HG02970 (cell line): ENCODE measurements around the gene EPB41L4B.

ENCODE experiments used
- ATAC-seq: cut with Tn5 transposase; IDR thresholded peaks from one replicate; pipeline ENCODE4 v1.9.1; 2021; ENCODE audit warnings: mild to moderate bottlenecking, moderate library complexity, moderate number of reproducible peaks; ENCODE audit not compliant: unreplicated experiment, low FRiP score

The EPB41L4B gene

GRCh38 chr9:109270971-109271925, 49.6 kb downstream of the EPB41L4B start:
- ATAC-seq = no peak

- ATAC-seq = no peak
Measured at GRCh38 chr9:109270441-109270840, 50.4 kb downstream of the EPB41L4B start.

DNA sequence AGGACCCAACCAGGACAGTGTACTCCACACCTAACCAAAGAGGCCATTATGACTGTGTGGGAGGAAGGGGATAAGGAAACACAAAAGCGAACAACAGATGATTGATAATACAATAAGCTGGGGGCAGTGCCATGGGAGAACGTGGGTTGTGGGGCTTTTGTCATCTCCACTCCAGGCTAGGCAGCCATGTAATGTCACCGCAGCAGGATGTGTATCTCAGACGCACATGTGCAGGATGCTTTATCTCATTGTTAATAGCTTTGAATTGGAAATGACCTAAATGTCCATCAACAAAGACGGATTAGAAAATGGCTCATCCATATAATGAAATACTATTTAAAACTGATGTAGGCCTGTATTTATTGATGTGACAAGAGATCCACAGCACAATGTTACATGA, 51.0 kb downstream of the EPB41L4B start:
- no peak for ATAC-seq

DNA sequence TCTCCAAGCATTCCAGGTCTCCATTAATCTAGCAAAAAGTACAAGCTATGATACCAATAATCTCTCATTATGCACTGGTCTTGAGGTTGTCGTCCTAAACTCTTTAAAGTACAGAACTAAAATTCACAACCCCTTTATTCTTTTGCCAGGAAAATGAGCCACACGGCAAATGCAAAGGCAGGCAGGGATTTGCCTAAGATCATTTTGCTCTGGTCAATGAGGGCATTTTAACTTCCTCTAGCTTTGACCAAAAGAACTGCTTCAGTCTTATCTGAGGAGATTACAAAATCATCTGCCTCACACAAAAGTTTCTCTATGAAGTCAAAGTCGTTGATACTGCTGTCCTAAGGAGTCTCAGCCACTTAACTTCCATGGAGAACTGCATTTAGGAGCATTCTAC, 51.8 kb downstream of the EPB41L4B start:
- no peak for ATAC-seq

DNA sequence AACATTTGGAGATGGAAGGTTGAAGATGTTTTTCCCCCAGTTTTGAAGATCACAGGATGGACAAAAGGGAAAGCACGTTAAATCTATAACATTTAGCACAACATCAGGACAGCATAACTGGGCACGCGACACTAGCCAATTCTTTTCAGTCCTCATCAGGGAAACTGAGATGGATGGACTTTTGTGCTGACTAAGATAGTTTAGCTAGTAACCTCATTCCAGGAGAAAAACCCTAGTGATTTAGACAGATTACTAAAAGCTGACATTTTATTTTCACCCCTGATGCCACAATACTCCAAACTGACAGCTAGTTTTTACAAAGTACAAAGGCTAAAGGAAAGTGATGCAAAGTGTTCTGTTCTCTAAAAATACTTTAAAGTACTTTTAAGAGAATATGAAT, 53.3 kb downstream of the EPB41L4B start:
- ATAC-seq = no peak

DNA sequence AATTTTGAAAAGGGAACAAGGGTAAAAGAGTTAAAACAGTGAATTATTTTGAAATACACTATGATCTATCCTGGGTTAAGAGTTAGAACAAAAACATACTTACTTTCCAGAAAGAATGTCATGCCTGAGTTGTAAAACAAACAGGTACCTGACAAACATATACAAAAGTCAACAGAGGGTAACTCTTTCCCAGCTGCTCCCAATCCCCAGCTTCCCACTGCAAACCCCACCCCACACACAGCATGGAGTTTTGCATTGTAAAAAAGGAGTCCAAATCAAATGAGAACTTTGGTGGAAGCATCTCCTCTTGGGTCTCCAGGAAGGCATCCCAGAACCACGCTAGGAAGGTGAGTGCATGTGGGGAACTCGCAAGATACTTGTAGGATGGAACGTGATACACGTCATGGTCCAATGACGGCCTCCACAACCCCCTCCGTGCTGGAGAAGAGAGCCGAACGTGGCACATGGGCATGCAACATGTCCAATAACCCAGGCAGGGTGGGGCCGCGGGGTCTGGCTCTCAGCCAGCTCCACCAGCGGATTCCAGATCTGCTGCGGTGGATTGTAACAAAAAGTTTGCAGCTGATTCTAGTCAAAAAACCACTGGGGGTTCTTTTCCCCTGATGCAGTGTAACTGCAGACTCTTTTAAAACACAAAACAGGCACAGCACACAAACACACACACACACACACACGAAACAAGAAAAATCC, 55.8 kb downstream of the EPB41L4B start:
- ATAC-seq = no peak

GRCh38 chr9:109263358-109263757, 57.5 kb downstream of the EPB41L4B start:
- no peak for ATAC-seq

DNA sequence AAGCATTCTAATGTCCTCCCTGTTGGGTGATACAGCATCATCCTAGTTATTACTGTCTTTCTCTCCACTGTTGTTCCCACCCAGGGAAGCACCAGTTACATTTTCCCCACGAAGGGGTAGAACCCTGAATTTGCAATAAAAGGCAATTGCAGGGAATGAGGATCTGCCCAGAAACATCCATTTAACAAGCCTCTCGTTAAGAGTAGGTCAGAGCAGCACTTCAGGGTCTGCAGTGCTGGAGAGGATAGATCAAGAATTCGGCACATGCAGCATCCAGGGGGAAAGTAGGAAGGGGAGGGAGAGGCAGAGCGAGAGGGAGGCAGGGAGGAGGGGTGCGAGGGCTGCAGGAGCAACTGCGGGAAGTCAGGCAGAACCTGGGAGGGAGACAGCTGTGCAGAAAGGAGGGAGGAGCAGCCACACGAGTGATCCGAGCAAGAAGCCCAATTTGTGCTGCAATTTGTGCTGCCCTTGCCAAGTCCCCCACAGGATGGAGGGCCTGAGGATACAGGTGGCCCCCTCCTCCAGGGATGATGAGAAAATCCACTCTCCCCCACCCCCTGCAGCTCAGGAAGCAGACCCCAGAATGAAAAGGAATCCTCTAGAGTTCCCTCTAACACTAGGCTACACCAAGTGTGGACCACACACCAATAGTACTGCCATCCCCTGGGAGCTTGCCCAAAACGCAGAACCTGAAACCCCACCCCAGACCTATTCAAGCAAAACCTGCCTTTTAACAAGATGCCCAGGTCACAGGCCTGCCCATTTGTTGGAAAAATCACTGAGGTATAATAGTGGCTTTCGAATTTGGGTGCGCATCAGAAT, 62.2 kb downstream of the EPB41L4B start:
- ATAC-seq = no peak

DNA sequence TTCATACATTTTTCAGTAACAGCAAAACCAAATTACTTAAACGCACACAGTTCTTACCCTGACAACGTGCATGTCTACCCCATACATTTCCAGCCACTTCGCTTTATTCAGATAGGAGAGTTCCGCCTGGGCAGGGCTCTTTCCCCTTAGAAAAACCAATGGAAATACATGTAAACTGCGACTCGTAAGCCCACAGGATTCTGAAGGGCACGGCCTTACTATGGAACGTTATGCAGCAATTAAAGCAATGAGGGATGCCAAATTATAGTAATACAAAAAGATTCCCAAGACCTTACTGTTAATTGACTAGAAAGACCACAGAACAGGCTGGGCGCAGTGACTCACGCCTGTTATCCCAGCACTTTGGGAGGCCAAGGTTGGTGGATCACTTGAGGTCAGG, 64.5 kb downstream of the EPB41L4B start:
- ATAC-seq = no peak

DNA sequence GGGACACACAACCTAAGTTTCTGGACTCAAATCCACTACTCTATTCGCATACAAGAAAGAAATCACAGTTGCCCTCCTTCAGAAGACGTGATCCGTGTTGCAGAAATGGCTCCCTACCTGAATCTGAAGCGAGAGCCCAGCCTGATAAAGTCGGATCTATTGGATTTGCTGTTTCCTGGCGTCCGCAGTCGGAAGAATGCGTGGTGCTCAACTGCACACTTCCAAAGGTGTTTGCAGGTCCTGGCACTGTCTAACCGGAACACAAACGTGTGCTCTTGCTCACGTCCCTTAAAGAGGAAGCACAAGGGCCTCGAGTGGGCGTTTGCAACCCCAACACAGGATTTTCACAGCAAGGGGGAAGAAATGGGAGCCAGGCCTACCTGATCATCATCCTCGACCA, 65.5 kb downstream of the EPB41L4B start:
- ATAC-seq = no peak

DNA sequence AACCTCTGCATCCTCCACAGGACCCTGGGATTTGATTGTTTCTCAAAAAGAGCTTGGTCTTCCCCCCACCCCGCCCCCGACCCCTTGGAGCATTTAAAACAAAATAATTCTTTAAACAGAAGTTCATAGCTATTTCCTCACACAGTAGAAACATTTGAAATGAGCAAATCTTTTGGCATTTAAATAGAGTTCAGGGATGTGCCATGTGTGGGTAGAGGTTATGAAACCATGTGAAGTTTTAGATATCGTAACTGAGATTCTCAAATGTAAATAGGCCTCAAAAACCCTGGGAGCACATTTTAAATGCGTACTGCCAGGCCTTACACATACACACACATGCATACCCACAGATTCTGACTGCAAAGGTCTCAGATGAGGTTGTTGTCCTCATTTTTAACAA, 66.5 kb downstream of the EPB41L4B start:
- no peak for ATAC-seq

GRCh38 chr9:109253637-109254284, 67.1 kb downstream of the EPB41L4B start:
- no peak for ATAC-seq

DNA sequence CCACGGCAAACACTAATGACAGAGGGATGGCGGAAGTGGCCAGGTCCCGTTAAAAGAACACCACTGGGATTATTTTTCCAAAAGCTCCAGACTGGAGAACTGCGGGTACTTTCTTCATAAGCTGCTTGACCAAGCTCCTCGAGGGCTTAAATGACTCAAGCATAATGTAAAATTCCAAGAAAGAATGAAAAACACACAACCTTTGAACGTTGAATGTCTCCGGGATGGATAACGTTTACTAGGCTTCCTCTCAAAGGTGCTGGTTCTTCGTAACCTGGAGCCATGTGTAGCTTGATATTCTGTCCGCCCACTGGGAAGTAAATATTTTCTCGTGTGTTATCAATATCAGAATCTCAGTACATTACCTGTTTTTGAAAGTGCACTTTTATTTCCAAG, 67.6 kb downstream of the EPB41L4B start:
- ATAC-seq = no peak

DNA sequence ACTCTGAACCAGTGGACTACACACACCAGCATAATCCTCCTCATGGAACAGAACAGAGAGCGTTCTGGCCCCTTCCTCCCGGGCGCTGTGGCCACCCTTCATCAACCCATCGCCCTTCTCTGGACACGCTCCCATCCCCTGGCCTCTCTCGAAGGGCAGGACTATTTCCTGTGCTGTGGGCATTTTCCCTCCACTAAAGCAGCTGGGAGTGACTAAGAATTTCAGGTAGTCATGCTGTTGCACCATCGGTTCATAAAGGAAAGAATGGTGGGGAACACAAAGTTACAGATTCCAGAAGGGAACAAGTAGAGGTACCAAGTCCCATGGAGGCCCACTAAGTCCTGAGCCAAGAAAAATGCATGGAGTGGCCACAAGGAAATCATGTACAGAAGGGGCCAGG, 68.6 kb downstream of the EPB41L4B start:
- no peak for ATAC-seq

DNA sequence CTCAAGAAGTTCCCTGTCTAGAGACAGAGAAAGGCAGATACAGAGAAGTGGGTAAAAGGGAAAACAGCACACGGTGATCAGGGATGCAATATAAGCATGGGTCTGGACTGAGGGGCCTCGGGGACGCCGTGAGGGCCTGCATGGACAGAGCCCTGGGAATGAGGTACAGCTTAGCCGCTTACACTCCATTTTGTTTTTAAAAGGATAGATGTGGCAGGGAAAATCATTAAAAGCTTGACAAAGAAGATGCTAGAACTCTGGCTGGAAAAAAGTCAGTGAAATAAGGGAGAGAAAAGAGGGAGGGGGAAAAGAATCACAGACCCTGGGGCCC, 69.1 kb downstream of the EPB41L4B start:
- ATAC-seq = no peak

GRCh38 chr9:109251080-109251775, 69.6 kb downstream of the EPB41L4B start:
- ATAC-seq = no peak

- no peak for ATAC-seq
Measured at GRCh38 chr9:109250771-109251079, 70.1 kb downstream of the EPB41L4B start.

- ATAC-seq = no peak
Measured at GRCh38 chr9:109250311-109250741, 70.5 kb downstream of the EPB41L4B start.

- ATAC-seq = no peak
Measured at GRCh38 chr9:109249615-109250014, 71.2 kb downstream of the EPB41L4B start.

GRCh38 chr9:109248133-109248581, 72.7 kb downstream of the EPB41L4B start:
- no peak for ATAC-seq
